GM19372 (cell line): Measurements from ENCODE around the gene SFSWAP.
A peak's percentile ranks its signal among the peaks of the same experiment; 100 is the strongest.
"Not testable (repeated sequence)": the region's sequence is repeated elsewhere in the genome, so short reads cannot be mapped to it uniquely, and the experiment has no call there.

Experiments used
- ATAC-seq: cut with Tn5 transposase; IDR thresholded peaks from one replicate; pipeline ENCODE4 v1.9.1; 2021; ENCODE audit warnings: mild to moderate bottlenecking, low read depth, moderate library complexity; ENCODE audit not compliant: unreplicated experiment

SFSWAP gene

GRCh38 chr12:131710464-131711457 is at the start of gene SFSWAP:
SFSWAP (plus strand) TSS chr12:131711090; CDS start chr12:131711230, 140 bp downstream.
- ATAC-seq: peak; percentile 93

GRCh38 chr12:131661170-131661985 is 49.5 kb upstream of the SFSWAP start:
- ATAC-seq: not testable (repeated sequence)

DNA sequence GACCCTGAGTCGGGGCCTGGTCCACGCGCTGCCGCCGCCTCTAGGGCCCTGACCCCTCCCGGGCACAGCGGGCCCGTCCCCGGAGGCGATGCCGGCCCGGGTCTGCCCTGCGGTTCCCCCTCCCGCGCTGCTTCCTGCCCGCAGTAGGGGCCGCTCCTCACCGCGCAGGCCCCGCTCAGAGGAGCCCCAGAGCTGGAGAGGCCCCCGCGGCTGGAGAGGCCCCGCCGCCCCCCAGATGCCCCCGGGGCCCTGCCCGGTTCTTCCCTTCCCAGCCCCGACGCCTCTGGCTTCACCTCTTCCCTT is 49.0 kb upstream of the SFSWAP start:
- not testable (repeated sequence) for ATAC-seq

DNA sequence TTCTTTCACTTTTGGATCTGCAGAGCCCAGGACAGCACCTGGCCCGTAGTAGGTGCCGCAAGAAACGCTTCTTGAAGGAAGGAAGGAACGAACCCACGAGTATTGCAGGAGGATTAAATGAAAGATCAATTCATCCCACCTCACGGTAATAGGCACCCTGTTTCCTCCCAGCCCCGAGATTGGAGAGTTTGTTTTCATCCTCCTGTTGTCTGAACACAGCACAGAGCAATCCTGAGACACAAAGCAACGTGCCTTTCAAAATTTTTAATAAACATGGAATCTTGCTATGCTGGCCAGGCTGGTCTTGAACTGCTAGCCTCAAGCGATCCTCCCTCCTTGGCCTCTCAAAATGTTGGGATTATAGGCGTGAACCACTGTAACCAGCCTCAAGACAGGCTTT is 48.5 kb upstream of the SFSWAP start:
- ATAC-seq: not testable (repeated sequence)

GRCh38 chr12:131665666-131666065 is 45.2 kb upstream of the SFSWAP start:
- not testable (repeated sequence) for ATAC-seq

- ATAC-seq: not testable (repeated sequence)
These were observed 44.4 kb upstream of the SFSWAP start for GRCh38 chr12:131666486-131666885.

GRCh38 chr12:131666978-131667601 is 43.8 kb upstream of the SFSWAP start:
- not testable (repeated sequence) for ATAC-seq

DNA sequence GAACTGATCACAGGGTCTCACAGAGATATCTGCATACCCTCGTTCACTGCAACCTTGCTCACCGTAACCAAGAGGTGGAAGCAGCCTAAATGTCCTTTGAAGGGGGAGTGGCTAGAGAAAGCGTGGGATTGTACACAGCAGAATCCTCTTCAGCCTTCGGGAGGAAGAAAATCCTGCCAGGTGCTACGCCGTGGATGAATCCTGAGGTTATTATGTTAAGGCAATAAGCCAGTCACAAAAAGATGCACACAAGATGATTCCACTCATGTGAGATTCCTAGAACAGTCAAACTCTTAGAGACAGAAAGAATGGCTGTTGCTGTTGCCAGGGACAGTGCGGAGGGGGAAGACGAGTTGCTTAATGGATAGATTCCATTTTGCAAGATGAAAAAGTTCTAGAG is 39.6 kb upstream of the SFSWAP start:
- no peak for ATAC-seq

DNA sequence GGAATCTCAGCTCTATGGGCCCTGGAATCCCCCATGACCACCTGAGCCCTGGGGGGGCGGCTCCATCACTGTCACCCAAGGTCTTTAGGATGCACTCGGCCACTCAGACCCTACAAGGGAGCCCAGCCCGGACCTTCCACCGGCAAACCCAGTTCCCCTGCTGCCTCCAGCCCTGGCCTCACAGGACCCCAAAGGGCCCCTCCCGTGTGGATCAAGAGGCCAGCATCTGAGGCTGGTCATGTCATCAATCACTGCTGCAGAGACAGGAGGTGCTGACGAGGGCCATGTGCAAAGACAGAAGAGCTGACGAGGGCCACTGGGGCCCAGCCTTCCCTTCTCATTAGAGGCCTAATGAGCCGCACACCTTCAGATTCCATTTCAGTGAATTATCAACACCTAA is 39.0 kb upstream of the SFSWAP start:
- no peak for ATAC-seq

DNA sequence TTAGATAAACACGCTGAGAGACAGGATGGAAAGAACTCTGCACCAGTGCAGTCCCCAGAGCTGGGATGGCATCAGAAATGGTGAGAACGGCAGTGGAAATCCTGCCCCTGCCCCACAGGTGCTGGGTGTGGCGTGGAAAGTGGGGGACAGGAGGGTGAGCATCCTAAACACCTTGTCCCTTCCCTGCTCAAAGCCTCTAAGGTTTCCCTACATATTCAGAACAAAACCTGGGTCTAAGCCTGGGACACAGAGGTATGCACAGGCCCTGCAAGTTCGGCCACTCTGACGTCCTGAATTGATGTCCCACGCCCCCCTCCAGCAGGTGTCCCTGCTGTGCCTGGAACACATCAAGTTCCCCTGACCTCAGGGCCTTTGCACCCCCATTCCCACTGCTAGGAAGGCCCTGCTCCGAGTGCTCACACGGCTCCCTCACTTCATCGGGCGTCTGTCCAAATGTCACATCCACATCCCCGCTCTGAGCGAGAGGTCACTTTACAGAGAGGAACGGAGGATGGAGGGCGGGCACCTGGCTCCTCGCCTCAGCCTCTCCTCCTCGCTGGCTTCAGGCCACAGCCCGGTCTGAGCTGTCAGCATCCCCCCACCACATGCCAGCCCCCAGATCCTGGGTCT is 38.5 kb upstream of the SFSWAP start:
- no peak for ATAC-seq

GRCh38 chr12:131672941-131673887 is 37.7 kb upstream of the SFSWAP start:
- ATAC-seq: no peak

DNA sequence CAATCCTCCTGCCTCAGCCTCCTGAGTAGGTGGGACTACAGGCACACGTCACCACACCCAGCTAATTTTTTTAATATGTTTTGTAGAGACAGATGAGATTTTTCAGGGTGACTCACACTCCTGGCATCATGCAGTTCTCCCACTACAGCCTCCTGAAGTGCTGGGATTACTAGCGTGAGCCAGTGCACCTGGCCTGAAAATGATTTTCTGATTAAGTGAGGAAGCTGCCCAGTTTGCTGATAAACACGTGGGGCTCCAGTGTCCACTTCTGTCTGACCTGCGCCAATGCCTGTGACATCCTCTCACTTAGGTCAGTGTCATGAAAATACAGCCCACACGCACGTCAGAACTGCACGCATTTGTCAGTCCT is 37.0 kb upstream of the SFSWAP start:
- no peak for ATAC-seq

GRCh38 chr12:131674373-131674772 is 36.5 kb upstream of the SFSWAP start:
- ATAC-seq: no peak

GRCh38 chr12:131675126-131676080 is 35.5 kb upstream of the SFSWAP start:
- ATAC-seq: no peak

DNA sequence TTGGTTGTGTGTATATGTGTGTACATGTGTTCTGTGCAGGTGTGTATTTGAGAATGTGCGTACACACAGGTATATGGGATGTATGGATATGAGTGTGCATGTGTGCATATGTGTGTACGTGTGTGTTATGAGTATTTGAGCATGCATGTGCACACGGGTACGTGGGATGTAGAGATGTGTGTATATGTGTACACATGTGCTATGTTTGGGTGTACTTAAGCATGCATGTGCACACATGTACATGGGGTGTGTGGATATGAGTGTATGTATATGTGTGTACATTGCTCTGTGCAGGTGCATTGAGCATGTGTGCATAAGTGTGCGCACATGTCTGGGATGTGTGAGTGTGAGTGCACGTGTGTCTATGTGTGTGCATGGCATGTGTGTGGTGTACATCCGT is 34.3 kb upstream of the SFSWAP start:
- ATAC-seq: no peak

GRCh38 chr12:131677067-131677466 is 33.8 kb upstream of the SFSWAP start:
- not testable (repeated sequence) for ATAC-seq

GRCh38 chr12:131677699-131678098 is 33.2 kb upstream of the SFSWAP start:
- no peak for ATAC-seq
